Putamen (tissue), 1 donor: ENCODE results near the gene CWC22.
"Not testable (repeated sequence)": the region's sequence is repeated elsewhere in the genome, so short reads cannot be mapped to it uniquely, and the experiment has no call there.

ENCODE experiments used
- DNase-seq: peaks from one replicate; pipeline ENCODE4 v3.0.0-alpha.2; 2016; ENCODE audit warnings: low spot score

Gene CWC22

GRCh38 chr2:180003073-180003472, 4.0 kb downstream of the CWC22 start:
- DNase-seq = no peak

- no peak for DNase-seq
These were observed 4.8 kb downstream of the CWC22 start for GRCh38 chr2:180002198-180002770.

- DNase-seq = no peak
These were observed 5.4 kb downstream of the CWC22 start for GRCh38 chr2:180001726-180002125.

GRCh38 chr2:180000434-180000833, 6.7 kb downstream of the CWC22 start:
- no peak for DNase-seq

- no peak for DNase-seq
These were observed 8.1 kb downstream of the CWC22 start for GRCh38 chr2:179999000-179999399.

GRCh38 chr2:179995741-179996515, 11.2 kb downstream of the CWC22 start:
- DNase-seq = no peak

- DNase-seq = no peak
These were observed 15.8 kb downstream of the CWC22 start for GRCh38 chr2:179991344-179991743.

- no peak for DNase-seq
These were observed 16.3 kb downstream of the CWC22 start for GRCh38 chr2:179990676-179991317.

- no peak for DNase-seq
These were observed 19.2 kb downstream of the CWC22 start for GRCh38 chr2:179987916-179988315.

- no peak for DNase-seq
These were observed 21.8 kb downstream of the CWC22 start for GRCh38 chr2:179985163-179985820.

GRCh38 chr2:179983250-179983932, 23.7 kb downstream of the CWC22 start:
- no peak for DNase-seq

- no peak for DNase-seq
These were observed 26.0 kb downstream of the CWC22 start for GRCh38 chr2:179981085-179981484.

- DNase-seq = no peak
These were observed 32.3 kb downstream of the CWC22 start for GRCh38 chr2:179974761-179975160.

- DNase-seq = no peak
These were observed 40.2 kb downstream of the CWC22 start for GRCh38 chr2:179966778-179967394.

GRCh38 chr2:179965291-179966258, 41.5 kb downstream of the CWC22 start:
- no peak for DNase-seq

GRCh38 chr2:179963626-179964025, 43.5 kb downstream of the CWC22 start:
- DNase-seq = no peak

- DNase-seq = not testable (repeated sequence)
These were observed 48.8 kb downstream of the CWC22 start for GRCh38 chr2:179958251-179958650.

- no peak for DNase-seq
These were observed 53.1 kb downstream of the CWC22 start for GRCh38 chr2:179954026-179954425.

GRCh38 chr2:179953359-179953758, 53.7 kb downstream of the CWC22 start:
- no peak for DNase-seq

GRCh38 chr2:179952658-179953057, 54.4 kb downstream of the CWC22 start:
- peak; percentile 12 for DNase-seq
